CD4-positive, alpha-beta T cell treated with Interleukin-2 at 100 ng/mL for 4 hours (primary cell): ENCODE results near the gene ZNF578.
A peak's percentile ranks its signal among the peaks of the same experiment; 100 is the strongest.
"Not testable (repeated sequence)": the region's sequence is repeated elsewhere in the genome, so short reads cannot be mapped to it uniquely, and the experiment has no call there.

Source experiments
- DNase-seq: peaks from one replicate; pipeline ENCODE4 v3.0.0-alpha.2; 2020; ENCODE audit warnings: low spot score

ZNF578 gene

GRCh38 chr19:52453324-52454094 is at the start of gene ZNF578:
TSS of gene ZNF578 (plus strand) at chr19:52453553. CDS start at chr19:52501846, 48,293 bp downstream.
- DNase-seq: peak; percentile 61

GRCh38 chr19:52410276-52410675 is 43.1 kb upstream of the ZNF578 start:
- no peak for DNase-seq

DNA sequence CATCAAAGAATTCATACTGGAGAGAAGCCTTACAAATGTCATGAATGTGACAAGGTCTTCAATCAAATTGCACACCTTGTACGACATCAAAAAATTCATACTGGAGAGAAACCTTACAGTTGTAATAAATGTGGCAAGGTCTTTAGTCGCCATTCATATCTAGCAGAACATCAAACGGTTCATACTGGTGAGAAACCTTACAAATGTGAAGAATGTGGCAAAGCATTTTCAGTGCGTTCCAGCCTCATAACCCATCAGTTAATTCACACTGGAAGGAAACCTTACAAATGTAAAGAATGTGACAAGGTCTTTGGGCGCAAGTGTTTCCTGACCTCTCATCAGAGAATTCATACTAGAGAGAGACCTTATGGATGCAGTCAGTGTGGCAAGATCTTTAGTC is 37.6 kb upstream of the ZNF578 start:
- no peak for DNase-seq

DNA sequence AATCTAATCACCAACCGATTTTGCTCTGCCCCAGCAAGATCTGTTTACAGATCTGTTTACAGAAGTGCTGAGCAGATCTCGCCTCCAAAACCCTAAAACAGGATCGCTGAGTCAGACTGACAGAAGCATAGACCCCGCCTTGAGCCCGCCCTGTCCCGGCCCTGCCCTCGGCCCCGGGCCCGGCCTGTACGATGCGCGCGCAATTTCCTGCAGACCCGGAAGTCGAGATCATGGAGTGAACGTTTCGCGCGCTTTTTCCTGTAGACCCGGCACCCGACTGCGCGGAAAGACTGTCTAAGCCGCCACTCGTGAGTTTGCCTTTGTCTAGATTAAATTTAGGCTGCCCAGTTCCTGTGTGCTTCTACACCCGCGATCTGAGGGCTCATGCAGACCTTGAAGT is 24.4 kb upstream of the ZNF578 start, which contains the start of gene ZNF534:
Gene ZNF534 (plus strand): TSS at position 212 of the 400 bp plus-strand sequence. CDS start 2,327 bp downstream, outside the sequence.
- no peak for DNase-seq

GRCh38 chr19:52442179-52442578 is 11.2 kb upstream of the ZNF578 start:
- no peak for DNase-seq

GRCh38 chr19:52444506-52444905 is 8.8 kb upstream of the ZNF578 start:
- DNase-seq: no peak

GRCh38 chr19:52451241-52451640 is 2.1 kb upstream of the ZNF578 start:
- no peak for DNase-seq

- no peak for DNase-seq
Observed at GRCh38 chr19:52464798-52465470, 11.6 kb downstream of the ZNF578 start.

DNA sequence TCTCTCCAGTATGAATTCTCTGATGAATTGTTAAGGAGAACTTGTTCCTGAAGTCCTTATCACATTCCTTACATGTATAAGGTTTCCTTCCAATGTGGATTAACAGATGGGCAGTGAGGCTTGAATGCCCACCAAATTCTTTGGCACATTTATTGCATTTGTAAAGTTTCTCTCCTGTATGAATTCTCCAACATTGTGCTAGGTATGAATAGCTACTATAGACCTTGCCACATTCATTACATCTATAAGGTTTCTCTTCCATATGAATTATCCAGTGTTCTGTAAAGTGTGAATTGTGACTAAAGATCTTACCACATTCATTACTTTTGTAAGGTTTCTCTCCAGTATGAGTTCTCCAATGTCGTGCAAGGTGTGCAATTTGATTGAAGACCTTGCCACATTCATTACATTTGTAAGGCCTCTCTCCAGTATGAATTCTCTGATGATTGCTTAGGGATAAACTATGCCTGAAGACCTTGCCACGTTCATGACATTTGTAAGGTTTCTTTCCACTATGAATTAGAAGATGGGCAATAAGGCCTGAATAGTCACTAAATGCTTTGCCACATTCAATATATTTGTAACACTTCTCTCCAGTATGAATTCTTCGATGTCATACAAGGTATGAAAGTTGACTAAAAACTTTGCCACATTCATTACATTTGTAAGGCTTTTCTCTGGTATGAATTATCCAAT is 20.4 kb downstream of the ZNF578 start:
- DNase-seq: no peak

- no peak for DNase-seq
Observed at GRCh38 chr19:52474351-52475127, 21.2 kb downstream of the ZNF578 start.

- not testable (repeated sequence) for DNase-seq
Observed at GRCh38 chr19:52484111-52484743, 30.9 kb downstream of the ZNF578 start.

- DNase-seq: not testable (repeated sequence)
Observed at GRCh38 chr19:52485064-52485463, 31.7 kb downstream of the ZNF578 start.

DNA sequence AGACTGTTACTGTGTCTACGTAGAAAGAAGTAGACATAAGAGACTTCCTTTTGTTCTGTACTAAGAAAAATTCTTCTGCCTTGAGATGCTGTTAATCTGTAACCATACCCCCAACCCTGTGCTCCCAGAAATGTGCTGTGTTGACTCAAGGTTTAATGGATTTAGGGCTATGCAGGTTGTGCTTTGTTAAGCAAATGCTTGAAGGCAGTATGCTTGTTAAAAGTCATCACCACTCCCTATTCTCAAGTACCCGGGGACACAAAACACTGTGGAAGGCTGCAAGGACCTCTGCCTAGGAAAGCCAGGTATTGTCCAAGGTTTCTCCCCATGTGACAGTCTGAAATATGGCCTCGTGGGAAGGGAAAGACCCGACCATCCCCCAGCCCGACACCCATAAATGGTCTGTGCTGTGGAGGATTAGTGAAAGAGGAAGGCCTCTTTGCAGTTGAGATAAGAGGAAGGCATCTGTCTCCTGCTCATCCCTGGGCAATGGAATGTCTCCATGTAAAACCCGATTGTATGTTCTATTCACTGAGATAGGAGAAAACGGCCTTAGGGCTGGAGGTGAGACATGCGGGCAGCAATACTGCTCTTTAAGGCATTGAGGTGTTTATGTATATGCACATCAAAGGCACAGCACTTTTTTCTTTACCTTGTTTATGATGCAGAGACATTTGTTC is 32.3 kb downstream of the ZNF578 start:
- DNase-seq: not testable (repeated sequence)

DNA sequence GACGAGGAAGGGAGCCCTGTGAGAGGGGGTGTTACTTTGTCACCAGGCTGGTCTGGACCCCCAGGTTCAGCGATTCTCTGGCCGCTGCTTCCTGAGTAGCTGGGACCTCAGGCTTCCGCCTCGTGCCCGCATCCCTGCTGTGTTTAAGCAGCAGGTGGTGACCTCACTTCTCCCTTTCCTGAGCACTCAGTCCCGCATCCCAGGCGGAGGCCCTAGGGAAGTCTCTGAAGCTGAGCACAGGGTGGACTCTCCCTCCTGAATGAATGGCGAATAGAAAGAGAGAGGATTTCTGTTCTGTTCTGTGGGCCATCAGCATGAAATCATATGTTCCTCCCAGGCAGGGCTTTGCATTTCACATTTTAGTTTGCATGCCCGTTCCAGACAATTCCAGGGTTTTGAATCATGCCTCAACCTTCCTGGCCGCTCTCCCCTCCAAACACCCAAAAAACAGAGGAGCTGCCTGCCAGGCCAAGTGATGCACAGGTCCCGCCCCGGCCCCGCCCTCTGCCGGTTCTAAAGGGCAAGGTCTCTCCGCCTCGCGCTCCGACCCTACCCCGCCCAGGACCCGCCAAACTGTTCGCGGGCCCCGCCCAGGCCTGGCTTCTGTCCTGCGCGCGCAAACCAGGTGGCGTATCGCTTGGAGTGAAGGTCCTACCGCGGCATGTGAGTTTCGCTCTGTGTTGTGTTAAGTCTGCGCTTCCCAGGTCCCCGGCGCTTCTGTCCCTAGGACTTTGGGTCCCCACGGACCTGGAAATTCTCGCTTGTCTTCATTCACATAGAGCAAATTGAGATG is 39.0 kb downstream of the ZNF578 start:
- DNase-seq: no peak

GRCh38 chr19:52492994-52493470 is 39.7 kb downstream of the ZNF578 start:
- DNase-seq: no peak

GRCh38 chr19:52494518-52494917 is 41.2 kb downstream of the ZNF578 start:
- DNase-seq: no peak

GRCh38 chr19:52498571-52498970 is 45.2 kb downstream of the ZNF578 start:
- no peak for DNase-seq

GRCh38 chr19:52500474-52500873 is 47.1 kb downstream of the ZNF578 start:
- not testable (repeated sequence) for DNase-seq

DNA sequence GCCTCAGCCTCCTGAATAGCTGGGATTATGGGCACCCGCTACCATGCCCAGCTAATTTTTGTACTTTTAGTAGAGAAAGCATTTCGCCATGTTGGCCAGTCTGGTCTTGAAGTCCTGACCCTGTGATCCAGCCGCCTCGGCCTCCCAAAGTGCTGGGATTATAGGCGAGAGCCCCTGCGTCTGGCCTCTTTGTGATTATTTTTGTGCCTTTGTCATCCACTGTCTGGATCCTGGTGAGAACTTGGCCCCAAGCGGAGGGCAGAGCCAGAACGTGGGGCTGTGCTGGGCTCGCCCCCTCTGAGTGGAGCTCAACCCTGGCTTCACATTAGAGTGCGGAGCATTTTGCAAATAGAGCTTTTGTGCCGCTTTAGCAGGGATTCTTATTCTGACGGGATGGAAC is 47.6 kb downstream of the ZNF578 start:
- not testable (repeated sequence) for DNase-seq

DNA sequence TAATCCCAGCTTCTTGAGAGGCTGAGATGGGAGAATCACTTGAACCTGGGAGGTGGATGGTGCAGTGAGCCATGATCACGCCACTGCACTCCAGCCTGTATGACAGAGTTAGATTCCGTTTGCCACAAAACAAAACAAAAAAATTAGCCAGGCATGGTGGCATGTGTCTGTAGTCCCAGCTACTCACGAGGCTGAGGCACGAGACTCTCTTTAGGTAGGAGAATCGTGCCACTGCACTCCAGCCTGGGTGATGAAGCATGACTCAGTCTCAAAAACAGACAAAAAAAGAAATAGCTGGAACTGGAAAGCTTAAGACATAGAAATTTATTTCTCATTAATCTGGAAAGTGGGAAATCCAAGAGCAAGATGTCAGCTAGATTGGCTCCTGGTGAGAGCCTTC is 53.9 kb downstream of the ZNF578 start:
- no peak for DNase-seq
